Esophagus squamous epithelium (tissue), 5 donors: ENCODE results near the gene CHST8. TPM values are rescaled to one million over a fixed set of nuclear protein-coding genes. Genes with fewer than 3 reads are reported as not detected.
A peak's percentile ranks its signal among the peaks of the same experiment; 100 is the strongest.
"Not testable (repeated sequence)": the region's sequence is repeated elsewhere in the genome, so short reads cannot be mapped to it uniquely, and the experiment has no call there.

ENCODE experiments used
- DNase-seq: peaks from one replicate; lab custom pipeline; 2025; lab: John Stamatoyannopoulos, UW
- H3K27ac ChIP-seq, 4 donors: fragments of 200-600 bp; sonication (generic); one replicate each; pipeline ENCODE4 v1.5.1; 2016 to 2019; ENCODE audit warnings: mild to moderate bottlenecking in 1 of 4
- H3K27me3 ChIP-seq, 4 donors: fragments of 200-600 bp; sonication (generic); 1 replicate in 3 of 4; 2 replicates in 1 of 4; pipeline versions ENCODE4 v1.5.1 to v1.6.0; 2017 to 2021; ENCODE audit warnings: antibody characterized with exemption in 1 of 4
- H3K36me3 ChIP-seq, 3 donors: fragments of 200-600 bp; sonication (generic); one replicate each; pipeline ENCODE4 v1.5.1; 2016 to 2019
- H3K4me1 ChIP-seq, 3 donors: fragments of 200-600 bp; sonication (generic); one replicate each; pipeline ENCODE4 v1.5.1; 2017 to 2019
- H3K4me3 ChIP-seq, 4 donors: fragments of 200-600 bp; sonication (generic); 1 replicate in 3 of 4; 2 replicates in 1 of 4; pipeline ENCODE4 v1.5.1; 2016 to 2019; ENCODE audit warnings: mild to moderate bottlenecking in 2 of 4, moderate library complexity in 1 of 4
- H3K9me3 ChIP-seq, 3 donors: fragments of 200-600 bp; sonication (generic); one replicate each; pipeline ENCODE4 v1.5.1; 2016 to 2019
- CTCF ChIP-seq, 6 experiments: fragments of 450-650 bp in 4 of 6; fragments of 200-600 bp in 2 of 6; sonication (generic) in 2 of 6; IDR thresholded peaks; one replicate each; pipeline ENCODE4 v1.5.1; 2016 to 2019; ENCODE audit warnings: antibody characterized with exemption in 6 of 6, mild to moderate bottlenecking in 4 of 6, moderate library complexity in 4 of 6
- POLR2A ChIP-seq, 4 donors: fragments of 450-650 bp; IDR thresholded peaks; one replicate each; pipeline ENCODE4 v1.6.1; 2017; ENCODE audit warnings: antibody characterized with exemption in 4 of 4, mild to moderate bottlenecking in 4 of 4, moderate library complexity in 3 of 4
- WGBS, 2 donors: methylation state at CpG; one replicate each; pipeline ENCODE4 v1.1.5; 2018; 5-methylcytosine and 5-hydroxymethylcytosine counted together
- intact Hi-C: fragments of 100-400 bp; cut with DNase I; formaldehyde crosslinking; loops from one replicate; pipeline ENCODE4 v1.15.0; 2022
- total RNA-seq, 4 donors: library from RNA; depleted of rRNA; stranded (reverse); fragments of >200 nt; gene quantifications; one replicate each; pipeline ENCODE4 v1.1.0, GENCODE V29; 2016
- donor health status: DM: yes; HTN: yes; CAD: no.

CHST8 gene
- total RNA-seq, 4 donors from 2014 or later: 0.38 TPM; not detected in 3

- no peak for DNase-seq
- no peak for TF ChIP-seq POLR2A (IDR thresholded peaks at IDR 0.05)
- H3K4me3 ChIP-seq: no peak overlapping the region
- 58 to 75% methylated on average over 9 to 15 of the region's 15 CpGs for WGBS, 2 donors
- no peaks in the 10 kb centered on the region for H3K9me3 ChIP-seq
- H3K36me3 ChIP-seq: peaks cover 17 to 39% (median 19%) of the 10 kb centered on the region in 3 donors
- peaks cover 26 to 56% (median 27%) of the 10 kb centered on the region in 3 donors for H3K4me1 ChIP-seq
- H3K27ac ChIP-seq: peak overlapping the region in 3 of 4 donors; percentile 17 to 75 (median 35)
- no peaks in the 10 kb centered on the region for H3K27me3 ChIP-seq
- intact Hi-C loops: no loop called here
These were observed 193.9 kb downstream of the CHST8 start for GRCh38 chr19:33815380-33816340.

- DNase-seq: no peak
- Histone ChIP-seq H3K9me3 (no peaks in the 10 kb centered on the region), H3K27ac (peak overlapping the region; percentile 16 to 98 (median 68)), H3K4me3 (no peak overlapping the region), H3K27me3 (no peaks in the 10 kb centered on the region), H3K36me3 (peaks cover 1 to 12% (median 5%) of the 10 kb centered on the region in 3 donors), H3K4me1 (peaks cover 30 to 70% (median 37%) of the 10 kb centered on the region in 3 donors)
- intact Hi-C loops: no loop called here
- no peak for TF ChIP-seq CTCF (IDR thresholded peaks at IDR 0.05)
- no peak for TF ChIP-seq POLR2A (IDR thresholded peaks at IDR 0.05)
- WGBS, 2 donors: 86% methylated on average over 2 of the region's 4 CpGs; no CpG with 5 or more reads in 1 of the 2 donors
These were observed 196.7 kb downstream of the CHST8 start for GRCh38 chr19:33818411-33818810.

GRCh38 chr19:33819078-33819477 is 197.3 kb downstream of the CHST8 start:
- H3K4me1 ChIP-seq: peaks cover 30 to 70% (median 37%) of the 10 kb centered on the region in 3 donors
- intact Hi-C loops: not testable (repeated sequence)

GRCh38 chr19:33819506-33819879 is 197.7 kb downstream of the CHST8 start:
- no peaks in the 10 kb centered on the region for H3K27me3 ChIP-seq
- H3K4me3 ChIP-seq: peak overlapping the region; percentile 25 to 65 (median 42)
- peaks cover 30 to 70% (median 37%) of the 10 kb centered on the region in 3 donors for H3K4me1 ChIP-seq
- peaks cover 0 to under 1% (median 0%) of the 10 kb centered on the region in 3 donors for H3K36me3 ChIP-seq
- intact Hi-C loops: no loop called here
- no peaks in the 10 kb centered on the region for H3K9me3 ChIP-seq
- TF ChIP-seq CTCF (IDR thresholded peaks at IDR 0.05) (no peak), POLR2A (IDR thresholded peaks at IDR 0.05) (no peak)
- peak overlapping the region; percentile 90 to 98 (median 94) for H3K27ac ChIP-seq
- no peak for DNase-seq
- 10 to 29% methylated on average over 2 of the region's 10 CpGs for WGBS, 2 donors

More at GRCh38 chr19:33819078-33819477, 197.3 kb downstream of the CHST8 start:
- not testable (repeated sequence) for H3K9me3 ChIP-seq, H3K36me3 ChIP-seq, H3K4me3 ChIP-seq, H3K27me3 ChIP-seq, DNase-seq
- 76 to 79% methylated on average over 5 of the region's 7 CpGs for WGBS, 2 donors
- H3K27ac ChIP-seq: peak overlapping the region; percentile 90 to 98 (median 94)

GRCh38 chr19:33819880-33820781 is 198.4 kb downstream of the CHST8 start:
- H3K27me3 ChIP-seq: no peaks in the 10 kb centered on the region
- peak in 2 of 4 donors; percentile 48 to 52 for TF ChIP-seq POLR2A (IDR thresholded peaks at IDR 0.05)
- no peak for TF ChIP-seq CTCF (IDR thresholded peaks at IDR 0.05)
- H3K9me3 ChIP-seq: no peaks in the 10 kb centered on the region
- peak overlapping the region; percentile 25 to 65 (median 42) for H3K4me3 ChIP-seq
- no peak for DNase-seq
- no peaks in the 10 kb centered on the region for H3K36me3 ChIP-seq
- WGBS, 2 donors: 0 to 10% methylated on average over 1 to 2 of the region's 61 CpGs
- peaks cover 26 to 67% (median 37%) of the 10 kb centered on the region in 3 donors for H3K4me1 ChIP-seq
- intact Hi-C loops: no loop called here
- H3K27ac ChIP-seq: peak overlapping the region; percentile 90 to 98 (median 94)
